Measurements from ENCODE around the gene AP1S1.
"Not testable (repeated sequence)": the region's sequence is repeated elsewhere in the genome, so short reads cannot be mapped to it uniquely, and the experiment has no call there.

AP1S1 gene

GRCh38 chr7:101200862-101201599, 46.8 kb downstream of the AP1S1 start, which contains the start of gene MOGAT3:
Gene MOGAT3, minus strand, starts transcription at chr7:101201036. Its CDS starts 182 bp downstream, at chr7:101200854.
- FAIRE-seq, result no peak
- no peak for TF ChIP-seq POLR2A (IDR thresholded peaks at IDR 0.05; ENCODE audit: low read depth, low read length)
- DNase-seq (ENCODE audit: insufficient read length, low spot score), result no peak

GRCh38 chr7:101201695-101202602, 47.7 kb downstream of the AP1S1 start:
- no peak for FAIRE-seq
- no peak for TF ChIP-seq POLR2A (IDR thresholded peaks at IDR 0.05; ENCODE audit: low read depth, low read length)
- DNase-seq (ENCODE audit: insufficient read length, low spot score), result no peak

- FAIRE-seq, result no peak
Observed at GRCh38 chr7:101202603-101202918, 48.3 kb downstream of the AP1S1 start.

GRCh38 chr7:101203740-101204738, 49.8 kb downstream of the AP1S1 start:
- not testable (repeated sequence) for FAIRE-seq; DNase-seq (ENCODE audit: insufficient read length, low spot score)

More at GRCh38 chr7:101202603-101202918, 48.3 kb downstream of the AP1S1 start:
- TF ChIP-seq POLR2A (IDR thresholded peaks at IDR 0.05; ENCODE audit: low read depth, low read length), result no peak
- no peak for DNase-seq (ENCODE audit: insufficient read length, low spot score)

- DNase-seq (ENCODE audit: insufficient read length, low spot score) (no peak), FAIRE-seq (no peak)
- no peak for TF ChIP-seq POLR2A (IDR thresholded peaks at IDR 0.05; ENCODE audit: low read depth, low read length)
Observed at GRCh38 chr7:101205901-101206664, 51.8 kb downstream of the AP1S1 start.

GRCh38 chr7:101206665-101207042, 52.4 kb downstream of the AP1S1 start:
- FAIRE-seq (no peak), DNase-seq (ENCODE audit: insufficient read length, low spot score) (no peak)
- no peak for TF ChIP-seq POLR2A (IDR thresholded peaks at IDR 0.05; ENCODE audit: low read depth, low read length)

- FAIRE-seq (no peak), DNase-seq (ENCODE audit: insufficient read length, low spot score) (no peak)
- no peak for TF ChIP-seq POLR2A (IDR thresholded peaks at IDR 0.05; ENCODE audit: low read depth, low read length)
Observed at GRCh38 chr7:101207459-101207858, 53.2 kb downstream of the AP1S1 start.

- FAIRE-seq, result no peak
- no peak for DNase-seq (ENCODE audit: insufficient read length, low spot score)
- TF ChIP-seq POLR2A (IDR thresholded peaks at IDR 0.05; ENCODE audit: low read depth, low read length), result no peak
Observed at GRCh38 chr7:101208794-101209193, 54.5 kb downstream of the AP1S1 start.

GRCh38 chr7:101210143-101210542, 55.9 kb downstream of the AP1S1 start:
- FAIRE-seq (no peak), DNase-seq (ENCODE audit: insufficient read length, low spot score) (no peak)
- no peak for TF ChIP-seq POLR2A (IDR thresholded peaks at IDR 0.05; ENCODE audit: low read depth, low read length)
